K562 (cell line): Measurements from ENCODE around the gene ITIH3. TPM values are rescaled to one million over a fixed set of nuclear protein-coding genes. Genes with fewer than 3 reads are reported as not detected.

Experiments used
- ATAC-seq: fragments of 200-7000 bp; cut with Tn5 transposase; 3 replicates; pipeline ENCODE4 v1.9.1; 2020; ENCODE audit warnings: moderate library complexity
- BruUV-seq: library from RNA; stranded (reverse); fragments of 400-500 nt; replicated peaks from 2 replicates; lab custom pipeline; 2021; lab: Mats Ljungman, UMichigan
- CTCF ChIA-PET: fragments of 300-600 bp; formaldehyde crosslinking; extraction: SDS; loops from one replicate; lab custom pipeline; 2021; ENCODE audit warnings: low intra/inter-chr PET ratio; lab: Yijun Ruan, JAX
- POLR2A ChIA-PET: fragments of 300-600, 350-650 bp; sonication (Branson Sonifier 250); formaldehyde crosslinking; extraction: SDS; loops from one replicate; lab custom pipeline; 2021; ENCODE audit warnings: antibody characterized with exemption, inconsistent platforms; lab: Yijun Ruan, JAX
- DNase-seq, 4 experiments: peaks; one replicate each; pipeline versions ENCODE4 v3.0.0 to v3.0.0-alpha.2; 2011 to 2018; ENCODE audit warnings: low spot score in 3 of 4, mixed read lengths in 3 of 4; ENCODE audit errors: extremely low read depth in 1 of 4
- FAIRE-seq: peaks from 2 replicates; lab custom pipeline; 2011; peaks lifted over from hg19 to GRCh38; lab: Jason Lieb, UNC
- H2AFZ ChIP-seq: 2 replicates; pipeline ENCODE4 v1.6.0; 2011; ENCODE audit warnings: low read depth, low read length, control low read depth, inconsistent platforms
- H3K27ac ChIP-seq: fragments of 200-600 bp; 3 replicates; pipeline ENCODE4 v1.8.0; 2011; ENCODE audit warnings: low read depth, mild to moderate bottlenecking, control low read depth, inconsistent platforms, low read length, moderate library complexity, mixed read lengths; ENCODE audit errors: extremely low read depth
- H3K27me3 ChIP-seq, 2 experiments: fragments of 300-600 bp in 1 of 2; 2 replicates in 1 of 2; 3 replicates in 1 of 2; pipeline versions ENCODE4 v1.6.0 to v1.8.0; 2011; ENCODE audit warnings: inconsistent platforms in 2 of 2, low read length in 2 of 2, mild to moderate bottlenecking in 1 of 2, mixed read lengths in 1 of 2, moderate library complexity in 1 of 2; ENCODE audit not compliant: control insufficient read depth in 2 of 2, insufficient read depth in 2 of 2
- H3K36me3 ChIP-seq: fragments of 300-600 bp; 3 replicates; pipeline ENCODE4 v1.8.0; 2011; ENCODE audit warnings: mild to moderate bottlenecking, low read length, inconsistent platforms; ENCODE audit not compliant: control insufficient read depth, insufficient read depth
- H3K4me1 ChIP-seq, 2 experiments: fragments of 200-600 bp in 1 of 2; replicated peaks in 1 of 2; 2 replicates in 1 of 2; 3 replicates in 1 of 2; pipeline versions ENCODE4 v1.5.1 to v1.8.0; 2011; ENCODE audit warnings: inconsistent platforms in 2 of 2, low read length in 2 of 2, mild to moderate bottlenecking in 1 of 2, mixed read lengths in 1 of 2, moderate library complexity in 1 of 2; ENCODE audit not compliant: control insufficient read depth in 2 of 2, insufficient read depth in 2 of 2
- H3K4me2 ChIP-seq: 2 replicates; pipeline ENCODE4 v1.6.1; 2011; ENCODE audit warnings: low read length, control low read depth, inconsistent platforms, mixed read lengths; ENCODE audit not compliant: insufficient read depth
- H3K4me3 ChIP-seq: fragments of 200-600 bp; sonication (generic), shearing (Covaris generic); 2 replicates; pipeline ENCODE4 v1.5.1; 2016; ENCODE audit warnings: control low read depth, inconsistent platforms
- H3K79me2 ChIP-seq: fragments of 200-600 bp; 3 replicates; pipeline ENCODE4 v1.8.0; 2011; ENCODE audit warnings: low read length, inconsistent platforms; ENCODE audit not compliant: control insufficient read depth, insufficient read depth
- H3K9ac ChIP-seq, 2 experiments: 2 replicates each; pipeline versions ENCODE4 v1.6.0 to v1.6.1; 2011; ENCODE audit warnings: low read depth in 2 of 2, low read length in 2 of 2, control low read depth in 1 of 2, inconsistent platforms in 1 of 2, mild to moderate bottlenecking in 1 of 2, mixed read lengths in 1 of 2; ENCODE audit not compliant: insufficient read depth in 1 of 2
- H3K9me1 ChIP-seq: one replicate; pipeline ENCODE4 v1.6.0; 2011; ENCODE audit warnings: inconsistent platforms, mild to moderate bottlenecking, low read length, moderate library complexity; ENCODE audit not compliant: control insufficient read depth, insufficient read depth
- H3K9me3 ChIP-seq: replicated peaks from 2 replicates; pipeline ENCODE4 v1.5.1; 2011; ENCODE audit warnings: low read depth, low read length, inconsistent platforms; ENCODE audit not compliant: control insufficient read depth, insufficient read depth
- H4K20me1 ChIP-seq: replicated peaks from 2 replicates; pipeline ENCODE4 v1.6.1; 2011; ENCODE audit warnings: low read length, inconsistent platforms, mixed read lengths; ENCODE audit not compliant: control insufficient read depth, insufficient read depth
- ARID3A ChIP-seq: IDR thresholded peaks from 2 replicates; pipeline ENCODE4 v1.6.1; 2012; ENCODE audit warnings: low read depth, low read length, improper control_type of control experiment, borderline replicate concordance
- ARNT ChIP-seq, 2 experiments: fragments of 450-650 bp; IDR thresholded peaks; 2 replicates each; pipeline ENCODE4 v1.6.1; 2016; ENCODE audit warnings: mild to moderate bottlenecking in 1 of 2
- CBX1 ChIP-seq: sonication (generic); IDR thresholded peaks from 2 replicates; pipeline ENCODE4 v1.6.1; 2016; ENCODE audit warnings: antibody characterized with exemption, low read depth, mild to moderate bottlenecking
- CC2D1A ChIP-seq: fragments of 450-650 bp; IDR thresholded peaks from 2 replicates; pipeline ENCODE4 v1.6.1; 2017; ENCODE audit warnings: mild to moderate bottlenecking
- ESRRB ChIP-seq: fragments of 250-450 bp; sonication (Bioruptor Pico); IDR thresholded peaks from 2 replicates; pipeline ENCODE4 v1.5.0; 2020; ENCODE audit warnings: mild to moderate bottlenecking, moderate library complexity, borderline replicate concordance
- MAX ChIP-seq: sonication (generic); formaldehyde crosslinking; IDR thresholded peaks from 2 replicates; pipeline ENCODE4 v1.9.0; 2022; ENCODE audit warnings: mild to moderate bottlenecking, missing genetic modification reagents
- MTA1 ChIP-seq: fragments of 450-650 bp; IDR thresholded peaks from 2 replicates; pipeline ENCODE4 v1.6.1; 2017; ENCODE audit warnings: borderline replicate concordance
- RAD51 ChIP-seq: fragments of 450-650 bp; IDR thresholded peaks from 2 replicates; pipeline ENCODE4 v1.7.1; 2016; ENCODE audit warnings: low read depth, mild to moderate bottlenecking, borderline replicate concordance
- RUNX1 ChIP-seq: sonication (generic); IDR thresholded peaks from 2 replicates; pipeline ENCODE4 v1.6.1; 2016; ENCODE audit warnings: antibody characterized with exemption, low read depth
- SMAD3 ChIP-seq: fragments of 450-650 bp; formaldehyde crosslinking; conservative IDR thresholded peaks from 2 replicates; pipeline ENCODE4 v1.4.0; 2020; ENCODE audit warnings: mild to moderate bottlenecking
- ZNF165 ChIP-seq: fragments of 250-450 bp; sonication (Bioruptor Pico); IDR thresholded peaks from 2 replicates; pipeline ENCODE4 v1.4.0; 2020; ENCODE audit warnings: borderline replicate concordance
- ZNF41 ChIP-seq: fragments of 250-450 bp; sonication (Bioruptor Pico); conservative IDR thresholded peaks from 2 replicates; pipeline ENCODE4 v1.4.0; 2020; ENCODE audit warnings: mild to moderate bottlenecking
- ZNF584 ChIP-seq: fragments of 200-800 bp; sonication (Bioruptor generic); IDR thresholded peaks from 2 replicates; pipeline ENCODE4 v1.6.1; 2016; ENCODE audit warnings: low read depth, mild to moderate bottlenecking, missing genetic modification characterization, missing compliant biosample characterization
- WGBS: fragments of 100-300 bp; shearing (Covaris generic); methylation state at CpG from one replicate; pipeline ENCODE4 v1.1.6; 2016; ENCODE audit warnings: low coverage, mixed read lengths; ENCODE audit not compliant: insufficient coverage; ENCODE audit errors: missing lambda C conversion rate; 5-methylcytosine and 5-hydroxymethylcytosine counted together
- in situ Hi-C: fragments of 300-500 bp; cut with MboI; formaldehyde crosslinking; loops from 4 replicates; pipeline ENCODE4 v1.15.0; 2018; ENCODE audit warnings: inconsistent platforms, mixed read lengths
- intact Hi-C: fragments of 100-400 bp; cut with micrococcal nuclease; formaldehyde crosslinking; loops from 2 replicates; pipeline ENCODE4 v1.14.2; 2022
- polyA plus RNA-seq, 8 experiments: library from polyadenylated mRNA; depleted of rRNA in 4 of 8; stranded (reverse) in 5 of 8; unstranded in 3 of 8; fragments of >200 nt; fragmentation: Nextera tagmentation in 2 of 8; fragmentation: Illumina TruSeq in 1 of 8; extraction: Ambion mirVana in 2 of 8; extraction: Trizol in 1 of 8; gene quantifications; 2 replicates each; pipeline versions ENCODE4 v1.2.1 to v1.2.3, GENCODE V29; 2011 to 2014; ENCODE audit warnings: inconsistent platforms in 1 of 8, missing spikeins in 1 of 8
- total RNA-seq, 7 experiments: library from RNA; depleted of rRNA in 6 of 7; stranded (reverse); fragments of >200 nt in 6 of 7; fragmentation: Illumina TruSeq in 2 of 7; extraction: Trizol in 2 of 7; gene quantifications; 2 replicates each; pipeline versions ENCODE4 v1.2.1 to v1.2.3, GENCODE V29; 2011 to 2021; ENCODE audit warnings: low replicate concordance in 1 of 7
- TF ChIP-seq, protein P1 (sequence below): fragments of 250-450 bp; sonication (Bioruptor Pico); IDR thresholded peaks from 2 replicates; pipeline ENCODE4 v1.4.0; 2020; ENCODE audit warnings: borderline replicate concordance

ITIH3 gene
- total and polyA plus RNA-seq, 9 of the 15 experiments (the other 6 are each of a cell fraction or from before 2014, with no cell fraction given): 0.07 to 0.35 TPM; not detected in 7

DNA sequence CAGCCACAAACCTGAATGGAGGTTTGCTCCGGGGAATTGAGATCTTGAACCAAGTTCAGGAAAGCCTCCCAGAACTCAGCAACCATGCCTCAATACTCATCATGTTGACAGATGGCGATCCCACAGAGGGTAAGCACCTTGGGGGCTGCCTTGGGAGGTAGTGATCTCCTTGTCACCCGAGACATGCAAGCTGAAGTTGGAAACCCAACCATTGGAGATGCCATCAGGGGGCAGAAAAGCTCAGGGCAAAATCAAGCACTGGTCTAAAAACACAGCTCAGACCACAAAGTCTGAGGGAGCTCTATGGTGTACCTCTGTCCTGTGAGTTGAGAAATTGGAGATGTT lies 11.4 kb upstream of the ITIH3 start:
- no TSS peak for BruUV-seq
- FAIRE-seq (no peak), DNase-seq (no peak), ATAC-seq (no peak)
- peaks cover 0 to 3% of the 10 kb centered on the region in 2 experiments; a peak in 1 of 5 replicates for H3K4me1 ChIP-seq
- H3K9ac ChIP-seq: no peak overlapping the region
- H3K4me3 ChIP-seq: no peak overlapping the region
- H3K27me3 ChIP-seq: peaks cover 0 to 35% of the 10 kb centered on the region in 2 experiments; a peak in 2 of 5 replicates
- WGBS: 0% methylated on average over 3 of the region's 3 CpGs
- no peaks in the 10 kb centered on the region for H3K9me1 ChIP-seq
- H3K9me3 ChIP-seq: no peaks in the 10 kb centered on the region
- in situ Hi-C loops (no loop called here), intact Hi-C loops (no loop called here)
- H4K20me1 ChIP-seq: no peaks in the 10 kb centered on the region
- H3K79me2 ChIP-seq: no peaks in the 10 kb centered on the region
- no peak overlapping the region for H3K27ac ChIP-seq
- POLR2A ChIA-PET: interaction anchor here (0.7 to 1.0 kb wide), 2 partner anchors 9 to 12 kb away, joined by 3 read pairs; partner anchors contain the start of gene NEK4
- TF ChIP-seq ARID3A (no peak), RAD51 (no peak), ZNF584 (no peak), ARNT (IDR thresholded peaks at IDR 0.05) (no peak), RUNX1 (no peak), MAX (no peak), ZNF165 (CRISPR knock-in tag) (no peak), ESRRB (CRISPR knock-in tag) (no peak), CBX1 (no peak), MTA1 (no peak), ZNF41 (CRISPR knock-in tag) (no peak), CC2D1A (no peak), SMAD3 (CRISPR knock-in tag) (no peak)
- TF ChIP-seq, protein P1, sequence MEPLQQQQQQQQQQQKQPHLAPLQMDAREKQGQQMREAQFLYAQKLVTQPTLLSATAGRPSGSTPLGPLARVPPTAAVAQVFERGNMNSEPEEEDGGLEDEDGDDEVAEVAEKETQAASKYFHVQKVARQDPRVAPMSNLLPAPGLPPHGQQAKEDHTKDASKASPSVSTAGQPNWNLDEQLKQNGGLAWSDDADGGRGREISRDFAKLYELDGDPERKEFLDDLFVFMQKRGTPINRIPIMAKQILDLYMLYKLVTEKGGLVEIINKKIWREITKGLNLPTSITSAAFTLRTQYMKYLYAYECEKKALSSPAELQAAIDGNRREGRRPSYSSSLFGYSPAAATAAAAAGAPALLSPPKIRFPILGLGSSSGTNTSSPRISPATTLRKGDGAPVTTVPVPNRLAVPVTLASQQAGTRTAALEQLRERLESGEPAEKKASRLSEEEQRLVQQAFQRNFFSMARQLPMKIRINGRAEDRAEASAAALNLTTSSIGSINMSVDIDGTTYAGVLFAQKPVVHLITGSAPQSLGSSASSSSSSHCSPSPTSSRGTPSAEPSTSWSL (CRISPR knock-in tag): no peak
- no peak overlapping the region for H3K4me2 ChIP-seq
- CTCF ChIA-PET: no interaction called here
- H2AFZ ChIP-seq: no peak overlapping the region
- H3K36me3 ChIP-seq: no peaks in the 10 kb centered on the region
